H4 (cell line): ENCODE measurements around the gene SEC63. TPM values are rescaled to one million over a fixed set of nuclear protein-coding genes. Genes with fewer than 3 reads are reported as not detected.
"Not testable (repeated sequence)": the region's sequence is repeated elsewhere in the genome, so short reads cannot be mapped to it uniquely, and the experiment has no call there.

ENCODE experiments used
- DNase-seq: peaks from one replicate; pipeline ENCODE4 v3.0.0-alpha.2; 2015; ENCODE audit warnings: low spot score
- total RNA-seq: library from RNA; depleted of rRNA; stranded (reverse); fragments of >200 nt; shearing (Covaris generic); gene quantifications from 2 replicates; pipeline ENCODE4 v1.2.3, GENCODE V29; 2014

SEC63 gene
- total RNA-seq, 1 experiment from 2014 or later, result 6.6 TPM

- DNase-seq, result no peak
Observed at GRCh38 chr6:107973594-107973993, 15.6 kb upstream of the SEC63 start.

- no peak for DNase-seq
Observed at GRCh38 chr6:107972413-107973096, 14.5 kb upstream of the SEC63 start.

- DNase-seq, result no peak
Observed at GRCh38 chr6:107971181-107971580, 13.2 kb upstream of the SEC63 start.

- DNase-seq, result no peak
Observed at GRCh38 chr6:107970255-107970654, 12.2 kb upstream of the SEC63 start.

GRCh38 chr6:107968081-107968480 is 10.1 kb upstream of the SEC63 start:
- no peak for DNase-seq

- no peak for DNase-seq
Observed at GRCh38 chr6:107965746-107966145, 7.7 kb upstream of the SEC63 start.

- DNase-seq, result no peak
Observed at GRCh38 chr6:107962723-107963122, 4.7 kb upstream of the SEC63 start.

- no peak for DNase-seq
Observed at GRCh38 chr6:107959392-107959791, 1.4 kb upstream of the SEC63 start.

- not testable (repeated sequence) for DNase-seq
Observed at GRCh38 chr6:107958689-107959362, 818 bp upstream of the SEC63 start.

- peak; percentile 11 for DNase-seq
Observed at GRCh38 chr6:107957308-107957908, 600 bp downstream of the SEC63 start.

- DNase-seq, result peak; percentile 3
Observed at GRCh38 chr6:107956586-107957307, 1.3 kb downstream of the SEC63 start.

GRCh38 chr6:107956181-107956580 is 1.8 kb downstream of the SEC63 start:
- no peak for DNase-seq

GRCh38 chr6:107953858-107954414 is 4.1 kb downstream of the SEC63 start:
- DNase-seq, result not testable (repeated sequence)

- DNase-seq, result no peak
Observed at GRCh38 chr6:107943626-107944439, 14.2 kb downstream of the SEC63 start.

GRCh38 chr6:107942142-107942541 is 15.9 kb downstream of the SEC63 start:
- no peak for DNase-seq

GRCh38 chr6:107941627-107942026 is 16.4 kb downstream of the SEC63 start:
- DNase-seq, result no peak

GRCh38 chr6:107941199-107941598 is 16.8 kb downstream of the SEC63 start:
- DNase-seq, result no peak

- DNase-seq, result not testable (repeated sequence)
Observed at GRCh38 chr6:107936910-107937292, 21.1 kb downstream of the SEC63 start.

- no peak for DNase-seq
Observed at GRCh38 chr6:107936162-107936909, 21.7 kb downstream of the SEC63 start.

GRCh38 chr6:107934229-107934628 is 23.8 kb downstream of the SEC63 start:
- DNase-seq, result not testable (repeated sequence)
